GM12891 (cell line): ENCODE data around the gene NADSYN1.

Source experiments
- PAX5 ChIP-seq: IDR thresholded peaks from 2 replicates; pipeline ENCODE4 v1.6.1; 2011; ENCODE audit warnings: low read length, moderate library complexity, mild to moderate bottlenecking; ENCODE audit not compliant: insufficient read depth, severe bottlenecking
- POLR2A ChIP-seq: IDR thresholded peaks from 2 replicates; pipeline ENCODE4 v1.6.1; 2011; ENCODE audit warnings: low read depth, low read length, control low read depth
- POLR2AphosphoS5 ChIP-seq: IDR thresholded peaks from 2 replicates; pipeline ENCODE4 v1.6.1; 2011; ENCODE audit warnings: low read depth, low read length, control low read depth
- SPI1 ChIP-seq: IDR thresholded peaks from 2 replicates; pipeline ENCODE4 v1.6.1; 2011; ENCODE audit warnings: low read depth, low read length, control low read depth
- TAF1 ChIP-seq: IDR thresholded peaks from 2 replicates; pipeline ENCODE4 v1.6.1; 2011; ENCODE audit warnings: low read depth, low read length, control low read depth

DNA sequence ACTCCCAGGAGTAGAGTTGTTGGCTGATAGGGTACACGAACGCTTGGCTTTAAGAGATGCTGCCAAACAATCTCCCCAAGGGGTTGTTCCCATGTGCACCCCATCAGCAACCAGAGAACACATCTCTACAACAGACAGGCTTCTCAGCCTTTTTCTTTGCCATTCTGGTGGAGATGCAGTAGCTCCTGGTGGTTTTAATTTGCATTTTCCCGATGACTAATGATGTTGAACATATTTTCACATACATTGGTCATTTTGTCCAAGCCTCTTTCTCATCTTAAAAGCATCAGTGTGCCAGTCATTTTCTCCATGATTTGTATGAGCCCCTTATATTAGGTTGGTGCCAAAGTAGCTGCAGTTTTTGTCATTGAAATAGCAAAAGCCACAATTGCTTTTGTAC, 26.6 kb upstream of the NADSYN1 start:
- TF ChIP-seq POLR2AphosphoS5: no peak
- no peak for TF ChIP-seq POLR2A
- no peak for TF ChIP-seq SPI1
- TF ChIP-seq TAF1: no peak
- TF ChIP-seq PAX5: no peak
